Measurements from ENCODE around the gene XXYLT1. TPM values are rescaled to one million over a fixed set of nuclear protein-coding genes. Genes with fewer than 3 reads are reported as not detected.

The XXYLT1 gene
- total RNA-seq, 6 experiments from 2014 or later, result 1.7 to 6.5 (median 2.1) TPM

DNA sequence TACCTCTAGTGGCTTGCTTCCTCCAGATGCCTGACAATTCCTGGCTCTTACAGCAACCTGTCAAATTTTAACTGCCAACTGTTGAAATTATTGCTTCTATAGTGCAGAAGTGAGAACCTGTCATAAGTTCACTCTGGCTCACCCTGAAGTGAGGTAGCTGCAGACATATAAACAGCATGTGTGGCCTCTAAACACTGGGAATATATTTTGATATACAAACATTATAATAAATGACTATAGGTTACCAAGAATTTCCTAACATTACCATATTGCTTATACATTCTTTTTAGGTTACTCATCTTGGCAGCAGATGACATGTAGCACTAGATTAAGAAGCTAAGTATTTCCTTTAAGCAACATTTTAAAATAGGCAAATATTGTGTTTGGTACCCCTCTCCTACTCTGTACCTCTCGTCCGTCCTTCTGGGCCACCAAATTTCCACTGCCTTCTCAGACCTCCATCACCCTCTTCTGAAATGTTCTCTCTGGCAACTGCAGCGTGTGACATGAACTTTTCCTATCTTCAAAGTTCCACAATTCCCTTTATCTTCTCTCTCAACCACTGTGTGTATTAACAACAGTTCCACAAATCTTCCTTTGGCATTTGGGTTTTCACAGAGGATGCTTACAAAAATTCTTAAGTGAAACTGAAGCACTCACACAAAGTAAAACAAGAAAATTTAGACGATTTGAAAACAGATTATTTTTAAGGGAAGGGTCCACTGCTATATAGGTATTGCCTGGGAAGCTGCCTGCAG is 15.3 kb upstream of the XXYLT1 start:
- TF ChIP-seq, protein P1, sequence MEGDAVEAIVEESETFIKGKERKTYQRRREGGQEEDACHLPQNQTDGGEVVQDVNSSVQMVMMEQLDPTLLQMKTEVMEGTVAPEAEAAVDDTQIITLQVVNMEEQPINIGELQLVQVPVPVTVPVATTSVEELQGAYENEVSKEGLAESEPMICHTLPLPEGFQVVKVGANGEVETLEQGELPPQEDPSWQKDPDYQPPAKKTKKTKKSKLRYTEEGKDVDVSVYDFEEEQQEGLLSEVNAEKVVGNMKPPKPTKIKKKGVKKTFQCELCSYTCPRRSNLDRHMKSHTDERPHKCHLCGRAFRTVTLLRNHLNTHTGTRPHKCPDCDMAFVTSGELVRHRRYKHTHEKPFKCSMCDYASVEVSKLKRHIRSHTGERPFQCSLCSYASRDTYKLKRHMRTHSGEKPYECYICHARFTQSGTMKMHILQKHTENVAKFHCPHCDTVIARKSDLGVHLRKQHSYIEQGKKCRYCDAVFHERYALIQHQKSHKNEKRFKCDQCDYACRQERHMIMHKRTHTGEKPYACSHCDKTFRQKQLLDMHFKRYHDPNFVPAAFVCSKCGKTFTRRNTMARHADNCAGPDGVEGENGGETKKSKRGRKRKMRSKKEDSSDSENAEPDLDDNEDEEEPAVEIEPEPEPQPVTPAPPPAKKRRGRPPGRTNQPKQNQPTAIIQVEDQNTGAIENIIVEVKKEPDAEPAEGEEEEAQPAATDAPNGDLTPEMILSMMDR (IDR thresholded peaks at IDR 0.05), result no peak
- TF ChIP-seq POLR2A (IDR thresholded peaks at IDR 0.05), result no peak
- ATAC-seq, result no peak
- Histone ChIP-seq H3K4me3 (no peak overlapping the region), H3K27me3 (no peaks in the 10 kb centered on the region), H3K27ac (no peak overlapping the region), H3K36me3 (peaks cover 0 to 27% (median 11%) of the 10 kb centered on the region in 4 donors), H3K4me1 (peaks cover 0 to 4% (median 0%) of the 10 kb centered on the region in 4 donors), H3K9me3 (no peaks in the 10 kb centered on the region)
- 54% methylated on average over 4 of the region's 4 CpGs for WGBS (ENCODE audit: insufficient coverage, low coverage, low lambda C conversion rate, missing lambda C conversion rate)
- intact Hi-C loops (cut with DNase I), result no loop called here
- DNase-seq, result no peak

GRCh38 chr3:195285372-195285771 is 14.4 kb upstream of the XXYLT1 start:
- 91% methylated on average over 3 of the region's 3 CpGs for WGBS (ENCODE audit: insufficient coverage, low coverage, low lambda C conversion rate, missing lambda C conversion rate)
- intact Hi-C loops (cut with DNase I), result no loop called here
- no peak overlapping the region for H3K4me3 ChIP-seq
- TF ChIP-seq, protein P1 (IDR thresholded peaks at IDR 0.05), result no peak
- no peak for TF ChIP-seq POLR2A (IDR thresholded peaks at IDR 0.05)
- H3K9me3 ChIP-seq, result no peaks in the 10 kb centered on the region
- no peak overlapping the region for H3K27ac ChIP-seq
- peaks cover 0 to 4% (median 0%) of the 10 kb centered on the region in 4 donors for H3K4me1 ChIP-seq
- ATAC-seq, result no peak
- no peaks in the 10 kb centered on the region for H3K27me3 ChIP-seq
- DNase-seq, result no peak
- peaks cover 0 to 27% (median 11%) of the 10 kb centered on the region in 4 donors for H3K36me3 ChIP-seq

DNA sequence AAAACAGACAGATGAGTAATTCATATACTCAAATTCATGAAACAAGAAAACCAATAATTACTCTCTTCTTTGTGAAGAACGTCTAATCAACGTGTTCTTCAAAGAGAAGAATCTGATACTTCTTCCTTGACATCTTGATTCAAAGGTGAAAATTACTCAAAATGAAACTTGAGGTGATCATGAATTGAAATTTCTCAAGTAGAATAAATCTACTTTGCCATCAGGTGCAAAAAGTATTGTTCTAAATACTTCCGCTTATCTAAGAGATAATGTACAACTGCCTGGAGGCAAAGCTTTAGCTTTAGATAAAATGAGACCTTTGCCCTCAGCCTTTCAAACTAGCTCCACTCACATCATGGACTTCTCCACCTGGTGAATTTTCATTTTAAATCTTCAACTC is 13.9 kb upstream of the XXYLT1 start:
- intact Hi-C loops (cut with DNase I), result no loop called here
- WGBS (ENCODE audit: insufficient coverage, low coverage, low lambda C conversion rate, missing lambda C conversion rate), result 83% methylated on average over 3 of the region's 3 CpGs
- TF ChIP-seq POLR2A (IDR thresholded peaks at IDR 0.05), result no peak
- TF ChIP-seq, protein P1 (IDR thresholded peaks at IDR 0.05), result no peak
- ATAC-seq, result peak in 1 of 4 donors; percentile 62
- no peak for DNase-seq
- H3K4me1 ChIP-seq, result peaks cover 0 to 4% (median 0%) of the 10 kb centered on the region in 4 donors
- H3K36me3 ChIP-seq, result peaks cover 0 to 27% (median 11%) of the 10 kb centered on the region in 4 donors
- no peak overlapping the region for H3K27ac ChIP-seq
- H3K4me3 ChIP-seq, result no peak overlapping the region
- H3K9me3 ChIP-seq, result no peaks in the 10 kb centered on the region
- no peaks in the 10 kb centered on the region for H3K27me3 ChIP-seq

- ATAC-seq, result no peak
- TF ChIP-seq, protein P1 (IDR thresholded peaks at IDR 0.05), result no peak
- TF ChIP-seq POLR2A (IDR thresholded peaks at IDR 0.05), result no peak
- no peaks in the 10 kb centered on the region for H3K9me3 ChIP-seq
- intact Hi-C loops (cut with DNase I), result no loop called here
- 84% methylated on average over 6 of the region's 8 CpGs for WGBS (ENCODE audit: insufficient coverage, low coverage, low lambda C conversion rate, missing lambda C conversion rate)
- H3K4me1 ChIP-seq, result peaks cover 0 to 4% (median 0%) of the 10 kb centered on the region in 4 donors
- DNase-seq, result no peak
- H3K36me3 ChIP-seq, result peaks cover 0 to 25% (median 5%) of the 10 kb centered on the region in 4 donors
- no peak overlapping the region for H3K27ac ChIP-seq
- no peaks in the 10 kb centered on the region for H3K27me3 ChIP-seq
- H3K4me3 ChIP-seq, result no peak overlapping the region
Measured at GRCh38 chr3:195282961-195283360, 12.0 kb upstream of the XXYLT1 start.

Measured in right lobe of liver (tissue), 6 donors.